HepG2 (cell line): ENCODE data around the gene SPATA13. TPM values are rescaled to one million over a fixed set of nuclear protein-coding genes. Genes with fewer than 3 reads are reported as not detected.

Experiments used
- AHDC1 ChIP-seq: sonication (generic); formaldehyde crosslinking; IDR thresholded peaks from 2 replicates; pipeline ENCODE4 v1.5.1; 2020; ENCODE audit warnings: mild to moderate bottlenecking, missing genetic modification reagents, borderline replicate concordance
- CENPBD1 ChIP-seq: sonication (generic); formaldehyde crosslinking; IDR thresholded peaks from 2 replicates; pipeline ENCODE4 v1.8.0; 2022; ENCODE audit warnings: missing genetic modification reagents, low read depth, mild to moderate bottlenecking, borderline replicate concordance
- EZH2 ChIP-seq: conservative IDR thresholded peaks from 2 replicates; pipeline ENCODE4 v1.6.1; 2012; ENCODE audit warnings: mild to moderate bottlenecking, low read depth, low read length, moderate library complexity
- GMEB2 ChIP-seq: IDR thresholded peaks from 2 replicates; pipeline ENCODE4 v1.6.1; 2016; ENCODE audit warnings: missing biosample characterization, missing genetic modification reagents, low read depth
- HES4 ChIP-seq: sonication (generic); formaldehyde crosslinking; IDR thresholded peaks from 2 replicates; pipeline ENCODE4 v1.9.0; 2021; ENCODE audit warnings: mild to moderate bottlenecking, missing genetic modification reagents, borderline replicate concordance
- HMGA1 ChIP-seq: sonication (generic); formaldehyde crosslinking; conservative IDR thresholded peaks from 2 replicates; pipeline ENCODE4 v1.4.0; 2020; ENCODE audit warnings: missing genetic modification reagents
- MED13 ChIP-seq: sonication (generic); formaldehyde crosslinking; IDR thresholded peaks from 2 replicates; pipeline ENCODE4 v1.5.0; 2020; ENCODE audit warnings: missing genetic modification reagents
- MXD4 ChIP-seq: IDR thresholded peaks from 2 replicates; pipeline ENCODE4 v1.6.1; 2016; ENCODE audit warnings: mild to moderate bottlenecking, missing biosample characterization, missing genetic modification reagents
- PHB2 ChIP-seq: fragments of 450-650 bp; IDR thresholded peaks from 2 replicates; pipeline ENCODE4 v1.6.1; 2018; ENCODE audit not compliant: partially characterized antibody
- PRDM10 ChIP-seq: sonication (generic); formaldehyde crosslinking; IDR thresholded peaks from 2 replicates; pipeline ENCODE4 v1.4.0; 2020; ENCODE audit warnings: low read depth, missing genetic modification reagents
- ZNF331 ChIP-seq: sonication (generic); formaldehyde crosslinking; IDR thresholded peaks from 2 replicates; pipeline ENCODE4 v1.4.0; 2020; ENCODE audit warnings: missing genetic modification reagents
- ZUFSP ChIP-seq: sonication (generic); formaldehyde crosslinking; IDR thresholded peaks from 2 replicates; pipeline ENCODE4 v1.9.0; 2021; ENCODE audit warnings: missing genetic modification reagents, mild to moderate bottlenecking, borderline replicate concordance
- polyA plus RNA-seq, 8 experiments: library from polyadenylated mRNA; depleted of rRNA in 3 of 8; stranded (reverse) in 7 of 8; unstranded in 1 of 8; fragments of >200 nt; fragmentation: Illumina TruSeq in 4 of 8; extraction: Trizol in 4 of 8; gene quantifications; 2 replicates each; pipeline versions ENCODE4 v1.2.1 to v1.2.3, GENCODE V29; 2011 to 2016; ENCODE audit warnings: low read depth in 4 of 8, missing spikeins in 1 of 8, mixed read lengths in 1 of 8; ENCODE audit not compliant: insufficient read depth in 1 of 8
- total RNA-seq, 5 experiments: library from RNA; depleted of rRNA; stranded (reverse); fragments of >200 nt; fragmentation: Illumina TruSeq; extraction: Trizol; gene quantifications; 2 replicates each; pipeline ENCODE4 v1.2.3, GENCODE V29; 2016; ENCODE audit warnings: low read depth in 1 of 5

Gene SPATA13
- total and polyA plus RNA-seq, 2 of the 13 experiments (the other 11 are each of a cell fraction or from before 2014, with no cell fraction given) = 11.3 to 14.2 TPM

GRCh38 chr13:24271601-24272451 is 111.3 kb downstream of the SPATA13 start (continued):
- TF ChIP-seq AHDC1 = 0 out of 2 replicates have a peak, but pooled peaks have one; percentile 24
- TF ChIP-seq ZNF331 = 0 out of 2 replicates have a peak, but pooled peaks have one; percentile 10
- no peak for TF ChIP-seq PHB2
- no peak for TF ChIP-seq MED13
- TF ChIP-seq HES4 (CRISPR knock-in tag) = no peak
- no peak for TF ChIP-seq EZH2
- TF ChIP-seq PRDM10 (CRISPR knock-in tag) = peak; percentile 70
- TF ChIP-seq HMGA1 (CRISPR knock-in tag) = no peak
- no peak for TF ChIP-seq CENPBD1
- TF ChIP-seq ZUFSP (CRISPR knock-in tag) = no peak
- TF ChIP-seq MXD4 = peak; percentile 32; the same call in 1 of the 2 replicates
- TF ChIP-seq GMEB2 = no peak
